Measurements from ENCODE around the gene HCRTR1.

GRCh38 chr1:31571340-31572295 is 45.9 kb upstream of the HCRTR1 start:
- TF ChIP-seq POLR2A (IDR thresholded peaks at IDR 0.05; ENCODE audit: low read length) (no peak), GATA1 (IDR thresholded peaks at IDR 0.05; ENCODE audit: low read depth, low read length) (no peak)

All from erythroblast (primary cell).